MM.1S (cell line): ENCODE results near the gene CITED2.
"Not testable (repeated sequence)": the region's sequence is repeated elsewhere in the genome, so short reads cannot be mapped to it uniquely, and the experiment has no call there.

Source experiments
- DNase-seq: peaks from one replicate; pipeline ENCODE4 v3.0.0-alpha.2; 2015
- H2AFZ ChIP-seq: fragments of 300-600 bp; sonication (generic); 2 replicates; pipeline ENCODE4 v1.6.0; 2016; ENCODE audit warnings: antibody characterized with exemption, low read length
- H3F3A ChIP-seq: fragments of 300-600 bp; sonication (generic); 2 replicates; pipeline ENCODE4 v1.6.1; 2016; ENCODE audit warnings: mild to moderate bottlenecking, antibody characterized with exemption, low read length, moderate library complexity, mixed read lengths; ENCODE audit not compliant: insufficient read depth
- H3K27ac ChIP-seq: fragments of 300-600 bp; sonication (generic); 2 replicates; pipeline ENCODE4 v1.5.1; 2016; ENCODE audit warnings: mild to moderate bottlenecking, low read length
- H3K27me3 ChIP-seq: fragments of 300-600 bp; sonication (generic); replicated peaks from 2 replicates; pipeline ENCODE4 v1.6.0; 2016; ENCODE audit warnings: low read length; ENCODE audit not compliant: insufficient read depth
- H3K36me3 ChIP-seq: fragments of 300-600 bp; sonication (generic); replicated peaks from 2 replicates; pipeline ENCODE4 v1.6.1; 2016; ENCODE audit warnings: mild to moderate bottlenecking, low read length, mixed read lengths; ENCODE audit not compliant: insufficient read depth
- H3K4me1 ChIP-seq: fragments of 300-600 bp; sonication (generic); 2 replicates; pipeline ENCODE4 v1.6.1; 2016; ENCODE audit warnings: low read length, mixed read lengths
- H3K4me2 ChIP-seq: fragments of 300-600 bp; sonication (generic); 2 replicates; pipeline ENCODE4 v1.6.0; 2016; ENCODE audit warnings: low read depth, low read length
- H3K4me3 ChIP-seq: fragments of 300-600 bp; sonication (generic); 2 replicates; pipeline ENCODE4 v1.5.1; 2016; ENCODE audit warnings: low read length, mixed read lengths
- H3K79me2 ChIP-seq: fragments of 300-600 bp; sonication (generic); 2 replicates; pipeline ENCODE4 v1.6.1; 2016; ENCODE audit warnings: mixed run types, low read length, mixed read lengths
- H3K9ac ChIP-seq: fragments of 300-600 bp; sonication (generic); 2 replicates; pipeline ENCODE4 v1.6.1; 2016; ENCODE audit warnings: low read length, mixed read lengths
- H3K9me2 ChIP-seq: fragments of 300-600 bp; sonication (generic); replicated peaks from 2 replicates; pipeline ENCODE4 v1.6.1; 2016; ENCODE audit warnings: mild to moderate bottlenecking, low read length, mixed read lengths; ENCODE audit not compliant: insufficient read depth
- H3K9me3 ChIP-seq: fragments of 300-600 bp; sonication (generic); replicated peaks from 2 replicates; pipeline ENCODE4 v1.6.1; 2016; ENCODE audit warnings: mild to moderate bottlenecking, low read length, mixed read lengths; ENCODE audit not compliant: insufficient read depth
- H4K20me1 ChIP-seq: fragments of 300-600 bp; sonication (generic); 2 replicates; pipeline ENCODE4 v1.6.1; 2016; ENCODE audit warnings: mild to moderate bottlenecking, low read length, moderate library complexity, mixed read lengths; ENCODE audit not compliant: insufficient read depth
- CTCF ChIP-seq: fragments of 300-600 bp; sonication (generic); IDR thresholded peaks from 2 replicates; pipeline ENCODE4 v1.5.1; 2016; ENCODE audit warnings: antibody characterized with exemption, low read length, mixed read lengths
- EZH2 ChIP-seq: fragments of 300-600 bp; sonication (generic); optimal IDR thresholded peaks from 2 replicates; pipeline ENCODE3; 2017; ENCODE audit warnings: low read depth, mild to moderate bottlenecking, antibody characterized with exemption, low read length, mixed read lengths
- EZH2phosphoT487 ChIP-seq: fragments of 300-600 bp; sonication (generic); IDR thresholded peaks from 2 replicates; pipeline ENCODE4 v1.6.1; 2018; ENCODE audit warnings: antibody characterized with exemption, low read length

Gene CITED2

GRCh38 chr6:139367810-139368351, 6.6 kb downstream of the CITED2 start:
- H3K9ac ChIP-seq: no peak overlapping the region
- H3K9me2 ChIP-seq: no peaks in the 10 kb centered on the region
- no peak overlapping the region for H3K4me2 ChIP-seq
- H3K27ac ChIP-seq: no peak overlapping the region
- DNase-seq: no peak
- peaks cover 32% of the 10 kb centered on the region for H3K4me1 ChIP-seq
- H3K27me3 ChIP-seq: no peaks in the 10 kb centered on the region
- TF ChIP-seq EZH2phosphoT487: no peak
- TF ChIP-seq CTCF: no peak
- no peak for TF ChIP-seq EZH2
- peaks cover 23% of the 10 kb centered on the region for H3F3A ChIP-seq
- H3K4me3 ChIP-seq: no peak overlapping the region
- no peaks in the 10 kb centered on the region for H3K9me3 ChIP-seq
- H2AFZ ChIP-seq: no peak overlapping the region
- no peaks in the 10 kb centered on the region for H4K20me1 ChIP-seq
- peaks cover 19% of the 10 kb centered on the region for H3K79me2 ChIP-seq
- H3K36me3 ChIP-seq: no peaks in the 10 kb centered on the region

- Histone ChIP-seq H4K20me1 (no peaks in the 10 kb centered on the region), H3K4me1 (peaks cover 21% of the 10 kb centered on the region), H3K4me3 (no peak overlapping the region), H3K36me3 (no peaks in the 10 kb centered on the region), H2AFZ (no peak overlapping the region), H3K9me3 (no peaks in the 10 kb centered on the region), H3K4me2 (no peak overlapping the region), H3K79me2 (no peaks in the 10 kb centered on the region), H3K9ac (no peak overlapping the region), H3F3A (peaks cover 4% of the 10 kb centered on the region), H3K27ac (no peak overlapping the region), H3K27me3 (no peaks in the 10 kb centered on the region), H3K9me2 (no peaks in the 10 kb centered on the region)
- no peak for TF ChIP-seq EZH2phosphoT487
- no peak for TF ChIP-seq EZH2
- TF ChIP-seq CTCF: no peak
- no peak for DNase-seq
These were observed 9.5 kb downstream of the CITED2 start for GRCh38 chr6:139364982-139365379.

- Histone ChIP-seq H3K79me2 (no peaks in the 10 kb centered on the region), H3K36me3 (no peaks in the 10 kb centered on the region), H3K27ac (no peak overlapping the region), H3K27me3 (no peaks in the 10 kb centered on the region), H4K20me1 (no peaks in the 10 kb centered on the region), H3K4me1 (peaks cover 16% of the 10 kb centered on the region), H3K4me3 (no peak overlapping the region), H3K9ac (no peak overlapping the region), H3K4me2 (no peak overlapping the region), H3F3A (no peaks in the 10 kb centered on the region), H2AFZ (no peak overlapping the region), H3K9me3 (no peaks in the 10 kb centered on the region), H3K9me2 (no peaks in the 10 kb centered on the region)
- TF ChIP-seq EZH2: no peak
- TF ChIP-seq CTCF: peak; percentile 59
- TF ChIP-seq EZH2phosphoT487: no peak
- DNase-seq: peak; percentile 63
These were observed 10.0 kb downstream of the CITED2 start for GRCh38 chr6:139364302-139364981.

- not testable (repeated sequence) for H3K4me2 ChIP-seq, H3K27me3 ChIP-seq, H3K9me2 ChIP-seq, H2AFZ ChIP-seq, H3K9me3 ChIP-seq, H3K36me3 ChIP-seq, H3K9ac ChIP-seq, H3K4me3 ChIP-seq, H3K79me2 ChIP-seq, H3K27ac ChIP-seq, DNase-seq, H4K20me1 ChIP-seq, H3F3A ChIP-seq
- H3K4me1 ChIP-seq: peaks cover 13% of the 10 kb centered on the region; the same call in 1 of the 2 replicates
These were observed 10.7 kb downstream of the CITED2 start for GRCh38 chr6:139363797-139364196.

- H3K9ac ChIP-seq, H3K4me2 ChIP-seq, H3K4me3 ChIP-seq, H4K20me1 ChIP-seq, H3K9me2 ChIP-seq, H3K79me2 ChIP-seq, H3F3A ChIP-seq, H3K27ac ChIP-seq, H3K27me3 ChIP-seq, H3K36me3 ChIP-seq, H2AFZ ChIP-seq, DNase-seq, H3K9me3 ChIP-seq: not testable (repeated sequence)
- H3K4me1 ChIP-seq: peaks cover 13% of the 10 kb centered on the region; the same call in 1 of the 2 replicates
These were observed 11.3 kb downstream of the CITED2 start for GRCh38 chr6:139363123-139363522.
